ENCODE results near the gene BMP4. TPM values are rescaled to one million over a fixed set of nuclear protein-coding genes. Genes with fewer than 3 reads are reported as not detected.

The BMP4 gene
- total and polyA plus RNA-seq, 2 experiments from 2014 or later, result not detected

- Histone ChIP-seq H3K4me1 (ENCODE audit: insufficient read depth) (no peaks in the 10 kb centered on the region), H3K36me3 (ENCODE audit: low read depth) (no peaks in the 10 kb centered on the region), H3K9me3 (ENCODE audit: low read depth) (no peaks in the 10 kb centered on the region), H3K4me2 (ENCODE audit: unreplicated experiment) (no peak overlapping the region), H4K20me1 (ENCODE audit: insufficient read depth) (no peaks in the 10 kb centered on the region), H3K4me3 (no peak overlapping the region), H3K9ac (no peak overlapping the region), H3K27ac (no peak overlapping the region), H3K27me3 (replicated peaks; ENCODE audit: insufficient read depth) (no peaks in the 10 kb centered on the region), H3K9me2 (ENCODE audit: insufficient read depth) (no peaks in the 10 kb centered on the region), H3F3A (ENCODE audit: insufficient read depth) (no peaks in the 10 kb centered on the region), H2AFZ (no peak overlapping the region), H3K79me2 (ENCODE audit: insufficient read depth) (no peaks in the 10 kb centered on the region)
- in situ Hi-C loops (cut with MboI), result no loop called here
- 26 to 31% methylated on average over 2 of the region's 2 CpGs for WGBS, 2 experiments (ENCODE audit: low coverage in 1 of 2, low lambda C conversion rate in 2 of 2, missing lambda C conversion rate in 2 of 2)
- TF ChIP-seq EZH2 (IDR thresholded peaks at IDR 0.05; ENCODE audit: insufficient read depth, poor library complexity, severe bottlenecking), result no peak
- no peak for TF ChIP-seq EZH2phosphoT487 (IDR thresholded peaks at IDR 0.05; ENCODE audit: insufficient read depth, low read depth)
- no peak for DNase-seq
These were observed 48.2 kb downstream of the BMP4 start for GRCh38 chr14:53908416-53908815.

DNA sequence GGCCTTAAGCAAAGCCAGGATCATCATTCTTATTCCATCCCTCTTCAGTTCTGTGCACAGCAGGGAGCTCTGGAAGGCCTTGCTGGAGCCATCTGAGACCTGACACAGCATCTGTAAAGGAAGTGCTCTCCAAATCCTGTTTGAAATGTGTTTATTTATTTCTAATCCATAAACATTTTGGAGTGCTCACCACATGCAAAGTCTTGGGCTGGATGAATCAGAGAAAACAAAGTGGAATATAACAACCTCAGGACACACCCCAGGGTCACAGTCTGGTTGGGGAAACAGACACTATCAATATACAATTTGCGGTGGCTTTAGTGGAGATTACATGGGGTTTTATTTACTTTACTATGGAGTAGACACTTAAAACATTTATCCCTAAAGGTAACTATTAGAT is 54.3 kb downstream of the BMP4 start:
- Histone ChIP-seq H3K4me1 (ENCODE audit: insufficient read depth) (no peaks in the 10 kb centered on the region), H2AFZ (no peak overlapping the region), H3K4me2 (ENCODE audit: unreplicated experiment) (no peak overlapping the region), H3K9ac (no peak overlapping the region), H3K9me3 (ENCODE audit: low read depth) (no peaks in the 10 kb centered on the region), H3K36me3 (ENCODE audit: low read depth) (no peaks in the 10 kb centered on the region), H3K27me3 (replicated peaks; ENCODE audit: insufficient read depth) (0 out of 2 replicates have a peak, but pooled peaks cover 8% of the 10 kb centered on the region), H3K27ac (no peak overlapping the region), H3K4me3 (no peak overlapping the region), H3K9me2 (ENCODE audit: insufficient read depth) (no peaks in the 10 kb centered on the region), H3K79me2 (ENCODE audit: insufficient read depth) (no peaks in the 10 kb centered on the region), H4K20me1 (ENCODE audit: insufficient read depth) (no peaks in the 10 kb centered on the region), H3F3A (ENCODE audit: insufficient read depth) (no peaks in the 10 kb centered on the region)
- TF ChIP-seq EZH2 (IDR thresholded peaks at IDR 0.05; ENCODE audit: insufficient read depth, poor library complexity, severe bottlenecking) (no peak), EZH2phosphoT487 (IDR thresholded peaks at IDR 0.05; ENCODE audit: insufficient read depth, low read depth) (no peak)
- no peak for DNase-seq
- 82 to 84% methylated on average over 1 of the region's 1 CpG for WGBS, 2 experiments (ENCODE audit: low coverage in 1 of 2, low lambda C conversion rate in 2 of 2, missing lambda C conversion rate in 2 of 2)
- in situ Hi-C loops (cut with MboI), result no loop called here

DNA sequence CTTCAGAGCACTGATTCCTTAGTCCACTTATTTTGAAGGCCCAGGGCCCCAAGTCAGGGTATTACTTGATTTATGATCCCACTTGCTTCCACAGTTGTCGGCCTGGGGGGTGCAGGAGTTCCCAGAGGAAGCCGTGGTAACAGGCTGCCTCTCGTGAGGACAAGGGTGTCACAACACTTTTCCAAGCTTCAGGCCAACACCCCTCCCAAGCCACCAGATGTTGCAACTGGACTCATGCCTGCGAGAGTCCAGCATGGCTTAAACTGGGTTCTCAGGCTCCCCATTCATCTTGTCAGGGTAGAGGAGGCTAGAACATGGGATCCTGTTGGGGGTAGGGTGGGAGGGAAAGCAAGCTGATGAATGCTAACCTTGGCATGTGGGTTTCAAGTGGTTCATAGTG is 56.1 kb downstream of the BMP4 start:
- no peak overlapping the region for H3K4me3 ChIP-seq
- no peak overlapping the region for H3K9ac ChIP-seq
- 6 to 7% methylated on average over 4 of the region's 4 CpGs for WGBS, 2 experiments (ENCODE audit: low coverage in 1 of 2, low lambda C conversion rate in 2 of 2, missing lambda C conversion rate in 2 of 2)

More for the DNA sequence above, 56.1 kb downstream of the BMP4 start:
- Histone ChIP-seq H3K9me2 (ENCODE audit: insufficient read depth) (no peaks in the 10 kb centered on the region), H3K79me2 (ENCODE audit: insufficient read depth) (no peaks in the 10 kb centered on the region), H3K27me3 (replicated peaks; ENCODE audit: insufficient read depth) (peaks cover 8% of the 10 kb centered on the region; the same call in 1 of the 2 replicates), H3K4me2 (ENCODE audit: unreplicated experiment) (no peak overlapping the region), H3F3A (ENCODE audit: insufficient read depth) (no peaks in the 10 kb centered on the region), H3K36me3 (ENCODE audit: low read depth) (no peaks in the 10 kb centered on the region), H3K4me1 (ENCODE audit: insufficient read depth) (no peaks in the 10 kb centered on the region), H2AFZ (no peak overlapping the region), H3K9me3 (ENCODE audit: low read depth) (no peaks in the 10 kb centered on the region), H4K20me1 (ENCODE audit: insufficient read depth) (no peaks in the 10 kb centered on the region), H3K27ac (no peak overlapping the region)
- peak; percentile 6 for DNase-seq
- in situ Hi-C loops (cut with MboI), result no loop called here
- no peak for TF ChIP-seq EZH2 (IDR thresholded peaks at IDR 0.05; ENCODE audit: insufficient read depth, poor library complexity, severe bottlenecking)
- TF ChIP-seq EZH2phosphoT487 (IDR thresholded peaks at IDR 0.05; ENCODE audit: insufficient read depth, low read depth), result no peak

Small RNAs within 50 kb of the gene (microRNA-seq; reads per million reads assigned to microRNA genes)
- gene MIR5580 (ENCODE audit: borderline number of aligned reads), result not detected

Small RNAs within 50 kb of the gene (small RNA-seq; reads per million reads assigned to genes)
- gene MIR5580 (ENCODE audit: low read depth, low replicate concordance), result not detected

Measured in GM23248 (cell line).